ENCODE results near the gene ENTREP1.

- TF ChIP-seq CTCF (IDR thresholded peaks at IDR 0.05): no peak
- no peak for TF ChIP-seq EZH2phosphoT487 (IDR thresholded peaks at IDR 0.05)
- TF ChIP-seq EZH2 (IDR thresholded peaks at IDR 0.05): no peak
Measured at GRCh38 chr9:69331444-69331843, 6.4 kb downstream of the ENTREP1 start.

Measured in neural progenitor cell (in vitro differentiated cells).